ENCODE results near the gene KAZN.

The KAZN gene

GRCh38 chr1:14775434-14775833, 176.9 kb downstream of the KAZN start:
- Histone ChIP-seq H3K4me3 (ENCODE audit: low read length) (no peak overlapping the region), H3K9me2 (replicated peaks; ENCODE audit: insufficient read depth, low read length) (no peaks in the 10 kb centered on the region), H3K36me3 (replicated peaks; ENCODE audit: insufficient read depth, low read length) (no peaks in the 10 kb centered on the region), H3K27me3 (replicated peaks; ENCODE audit: insufficient read depth, low read length) (no peaks in the 10 kb centered on the region), H3K9me3 (replicated peaks; ENCODE audit: insufficient read depth, low read length) (no peaks in the 10 kb centered on the region), H3F3A (ENCODE audit: insufficient read depth, low read length) (peaks cover 9% of the 10 kb centered on the region; the same call in 1 of the 2 replicates), H4K20me1 (ENCODE audit: insufficient read depth, low read length) (no peaks in the 10 kb centered on the region), H3K4me2 (ENCODE audit: low read depth, low read length) (no peak overlapping the region), H3K4me1 (ENCODE audit: low read length) (peaks cover 13% of the 10 kb centered on the region), H3K27ac (ENCODE audit: low read length) (no peak overlapping the region), H3K79me2 (ENCODE audit: low read length) (no peaks in the 10 kb centered on the region), H3K9ac (ENCODE audit: low read length) (no peak overlapping the region), H2AFZ (ENCODE audit: low read length) (no peak overlapping the region)
- DNase-seq, result no peak
- TF ChIP-seq CTCF (IDR thresholded peaks at IDR 0.05; ENCODE audit: low read length) (no peak), EZH2phosphoT487 (IDR thresholded peaks at IDR 0.05; ENCODE audit: low read length) (no peak)

GRCh38 chr1:14777516-14778506, 179.3 kb downstream of the KAZN start:
- no peak overlapping the region for H3K4me3 ChIP-seq (ENCODE audit: low read length)
- TF ChIP-seq CTCF (IDR thresholded peaks at IDR 0.05; ENCODE audit: low read length) (no peak), EZH2 (optimal IDR thresholded peaks at IDR 0.05; ENCODE audit: low read depth, low read length) (no peak), EZH2phosphoT487 (IDR thresholded peaks at IDR 0.05; ENCODE audit: low read length) (no peak)
- H3K9ac ChIP-seq (ENCODE audit: low read length), result no peak overlapping the region
- peaks cover 9% of the 10 kb centered on the region; the same call in 1 of the 2 replicates for H3F3A ChIP-seq (ENCODE audit: insufficient read depth, low read length)
- no peaks in the 10 kb centered on the region for H3K9me3 ChIP-seq (replicated peaks; ENCODE audit: insufficient read depth, low read length)
- peak overlapping the region; percentile 38; the same call in 1 of the 2 replicates for H3K4me2 ChIP-seq (ENCODE audit: low read depth, low read length)
- no peaks in the 10 kb centered on the region for H3K9me2 ChIP-seq (replicated peaks; ENCODE audit: insufficient read depth, low read length)
- no peaks in the 10 kb centered on the region for H3K79me2 ChIP-seq (ENCODE audit: low read length)
- H4K20me1 ChIP-seq (ENCODE audit: insufficient read depth, low read length), result no peaks in the 10 kb centered on the region
- 0 out of 2 replicates have a peak overlapping the region, but pooled peaks have one; percentile 50 for H3K27ac ChIP-seq (ENCODE audit: low read length)
- H2AFZ ChIP-seq (ENCODE audit: low read length), result no peak overlapping the region
- no peaks in the 10 kb centered on the region for H3K27me3 ChIP-seq (replicated peaks; ENCODE audit: insufficient read depth, low read length)
- no peak for DNase-seq
- H3K4me1 ChIP-seq (ENCODE audit: low read length), result peaks cover 13% of the 10 kb centered on the region
- H3K36me3 ChIP-seq (replicated peaks; ENCODE audit: insufficient read depth, low read length), result no peaks in the 10 kb centered on the region

- Histone ChIP-seq H3K79me2 (ENCODE audit: low read length) (no peaks in the 10 kb centered on the region), H3K9me2 (replicated peaks; ENCODE audit: insufficient read depth, low read length) (no peaks in the 10 kb centered on the region), H3F3A (ENCODE audit: insufficient read depth, low read length) (peaks cover 9% of the 10 kb centered on the region; the same call in 1 of the 2 replicates), H2AFZ (ENCODE audit: low read length) (0 out of 2 replicates have a peak overlapping the region, but pooled peaks have one; percentile 39), H3K4me3 (ENCODE audit: low read length) (no peak overlapping the region), H4K20me1 (ENCODE audit: insufficient read depth, low read length) (no peaks in the 10 kb centered on the region), H3K27me3 (replicated peaks; ENCODE audit: insufficient read depth, low read length) (no peaks in the 10 kb centered on the region), H3K9ac (ENCODE audit: low read length) (no peak overlapping the region), H3K9me3 (replicated peaks; ENCODE audit: insufficient read depth, low read length) (no peaks in the 10 kb centered on the region), H3K27ac (ENCODE audit: low read length) (peak overlapping the region; percentile 50; the same call in 1 of the 2 replicates), H3K36me3 (replicated peaks; ENCODE audit: insufficient read depth, low read length) (no peaks in the 10 kb centered on the region), H3K4me2 (ENCODE audit: low read depth, low read length) (peak overlapping the region; percentile 38; the same call in 1 of the 2 replicates), H3K4me1 (ENCODE audit: low read length) (peaks cover 13% of the 10 kb centered on the region)
- no peak for TF ChIP-seq CTCF (IDR thresholded peaks at IDR 0.05; ENCODE audit: low read length)
- no peak for TF ChIP-seq EZH2 (optimal IDR thresholded peaks at IDR 0.05; ENCODE audit: low read depth, low read length)
- no peak for TF ChIP-seq EZH2phosphoT487 (IDR thresholded peaks at IDR 0.05; ENCODE audit: low read length)
- no peak for DNase-seq
These were observed 180.0 kb downstream of the KAZN start for GRCh38 chr1:14778541-14778897.

All from MM.1S (cell line).